Brain microvascular endothelial cell (primary cell): ENCODE results near the gene TNFRSF21.
A peak's percentile ranks its signal among the peaks of the same experiment; 100 is the strongest.

Experiments used
- DNase-seq: peaks from one replicate; pipeline ENCODE4 v3.0.0-alpha.2; 2020
- H3K27ac ChIP-seq: fragments of 250-450 bp; sonication (Bioruptor Pico); 2 replicates; pipeline ENCODE4 v1.5.1; 2020; ENCODE audit warnings: mild to moderate bottlenecking, moderate library complexity
- H3K27me3 ChIP-seq: fragments of 250-450 bp; sonication (Bioruptor Pico); replicated peaks from 2 replicates; pipeline ENCODE4 v1.5.1; 2020; ENCODE audit warnings: mild to moderate bottlenecking
- H3K36me3 ChIP-seq: fragments of 250-450 bp; sonication (Bioruptor Pico); replicated peaks from 2 replicates; pipeline ENCODE4 v1.5.1; 2020; ENCODE audit warnings: mild to moderate bottlenecking
- H3K4me3 ChIP-seq: 2 replicates; pipeline ENCODE4 v1.5.1; 2011; ENCODE audit warnings: low read depth, mild to moderate bottlenecking, control low read depth, low read length, moderate library complexity
- CTCF ChIP-seq: IDR thresholded peaks from 2 replicates; pipeline ENCODE4 v1.5.1; 2011; ENCODE audit warnings: low read depth, mild to moderate bottlenecking, moderate library complexity, low read length, control low read depth, inconsistent platforms; ENCODE audit errors: missing control alignments
- in situ Hi-C: cut with HindIII; loops from 2 replicates; pipeline ENCODE4 v1.10.0; 2017; ENCODE audit warnings: low sequenced_read_pairs, low pct_ligation_motif_present

TNFRSF21 gene

GRCh38 chr6:47268572-47269187, 41.0 kb downstream of the TNFRSF21 start:
- H3K36me3 ChIP-seq: no peaks in the 10 kb centered on the region
- no peak overlapping the region for H3K4me3 ChIP-seq
- H3K27ac ChIP-seq: no peak overlapping the region
- no peak for TF ChIP-seq CTCF
- H3K27me3 ChIP-seq: no peaks in the 10 kb centered on the region
- in situ Hi-C loops: no loop called here
- DNase-seq: no peak

- no peak for TF ChIP-seq CTCF
- no peak overlapping the region for H3K4me3 ChIP-seq
- DNase-seq: peak; percentile 14
- H3K36me3 ChIP-seq: no peaks in the 10 kb centered on the region
- H3K27me3 ChIP-seq: no peaks in the 10 kb centered on the region
- in situ Hi-C loops: no loop called here
- no peak overlapping the region for H3K27ac ChIP-seq
These were observed 42.4 kb downstream of the TNFRSF21 start for GRCh38 chr6:47267301-47267700.

- no peak for DNase-seq
- Histone ChIP-seq H3K27ac (no peak overlapping the region), H3K4me3 (no peak overlapping the region), H3K27me3 (no peaks in the 10 kb centered on the region), H3K36me3 (no peaks in the 10 kb centered on the region)
- TF ChIP-seq CTCF: no peak
- in situ Hi-C loops: no loop called here
These were observed 43.7 kb downstream of the TNFRSF21 start for GRCh38 chr6:47265971-47266370.

GRCh38 chr6:47264775-47265184, 44.9 kb downstream of the TNFRSF21 start:
- no peak overlapping the region for H3K4me3 ChIP-seq
- no peaks in the 10 kb centered on the region for H3K27me3 ChIP-seq
- no peak for TF ChIP-seq CTCF
- H3K27ac ChIP-seq: no peak overlapping the region
- in situ Hi-C loops: no loop called here
- no peaks in the 10 kb centered on the region for H3K36me3 ChIP-seq
- no peak for DNase-seq

GRCh38 chr6:47263268-47263667, 46.4 kb downstream of the TNFRSF21 start:
- Histone ChIP-seq H3K4me3 (no peak overlapping the region), H3K36me3 (no peaks in the 10 kb centered on the region), H3K27me3 (no peaks in the 10 kb centered on the region), H3K27ac (no peak overlapping the region)
- no peak for DNase-seq
- no peak for TF ChIP-seq CTCF
- in situ Hi-C loops: no loop called here

- TF ChIP-seq CTCF: no peak
- H3K27me3 ChIP-seq: no peaks in the 10 kb centered on the region
- no peaks in the 10 kb centered on the region for H3K36me3 ChIP-seq
- no peak overlapping the region for H3K4me3 ChIP-seq
- in situ Hi-C loops: no loop called here
- no peak for DNase-seq
- H3K27ac ChIP-seq: no peak overlapping the region
These were observed 47.5 kb downstream of the TNFRSF21 start for GRCh38 chr6:47262231-47262630.
